ENCODE results near the gene SPSB3. TPM values are rescaled to one million over a fixed set of nuclear protein-coding genes. Genes with fewer than 3 reads are reported as not detected.
A peak's percentile ranks its signal among the peaks of the same experiment; 100 is the strongest.

SPSB3 gene
- total and polyA plus RNA-seq, 9 of the 15 experiments (the other 6 are each of a cell fraction or from before 2014, with no cell fraction given), result 0.39 to 37.4 (median 7.1) TPM

DNA sequence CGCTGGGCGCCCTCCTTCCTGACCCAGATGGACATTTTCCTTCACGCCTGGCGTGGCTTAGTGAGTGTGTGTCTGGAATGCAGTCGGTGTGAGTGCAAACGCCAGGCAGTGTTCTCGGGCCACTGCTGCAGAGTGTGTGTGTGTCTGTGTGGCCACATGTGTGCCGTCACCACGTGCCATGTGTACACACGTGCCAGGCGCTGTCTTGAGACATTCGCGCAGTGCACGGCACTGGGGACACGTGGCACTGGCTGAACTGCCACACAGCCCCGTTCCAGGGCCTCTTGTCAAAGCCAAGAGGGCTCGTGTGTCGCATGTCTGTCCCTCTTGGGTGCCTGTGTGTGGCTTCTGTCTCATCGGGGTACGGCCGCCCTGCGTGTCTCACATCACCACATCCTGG is 47.6 kb downstream of the SPSB3 start:
- Histone ChIP-seq H3K9me1 (ENCODE audit: control insufficient read depth, insufficient read depth, low read length) (no peaks in the 10 kb centered on the region), H3K9ac (ENCODE audit: insufficient read depth in 1 of 2, low read depth in 2 of 2, low read length in 2 of 2) (no peak overlapping the region), H3K4me3 (no peak overlapping the region), H3K27me3 (ENCODE audit: control insufficient read depth in 2 of 2, insufficient read depth in 2 of 2, low read length in 2 of 2) (no peaks in the 10 kb centered on the region), H3K4me1 (replicated peaks in 1 of 2; ENCODE audit: control insufficient read depth in 2 of 2, insufficient read depth in 2 of 2, low read length in 2 of 2) (peaks cover 0 to 39% of the 10 kb centered on the region in 2 experiments; a peak in 2 of 5 replicates), H3K27ac (ENCODE audit: extremely low read depth, low read depth, low read length) (no peak overlapping the region), H3K36me3 (ENCODE audit: control insufficient read depth, insufficient read depth, low read length) (peaks cover 38% of the 10 kb centered on the region; the same call in 2 of the 3 replicates), H4K20me1 (replicated peaks; ENCODE audit: control insufficient read depth, insufficient read depth, low read length) (no peaks in the 10 kb centered on the region), H2AFZ (ENCODE audit: low read depth, low read length) (no peak overlapping the region), H3K79me2 (ENCODE audit: control insufficient read depth, insufficient read depth, low read length) (no peaks in the 10 kb centered on the region), H3K4me2 (ENCODE audit: insufficient read depth, low read length) (no peak overlapping the region), H3K9me3 (replicated peaks; ENCODE audit: control insufficient read depth, insufficient read depth, low read depth, low read length) (peaks cover 36% of the 10 kb centered on the region)
- WGBS (ENCODE audit: insufficient coverage, low coverage, missing lambda C conversion rate), result 93% methylated on average over 19 of the region's 22 CpGs
- ATAC-seq, result no peak
- no TSS peak for BruUV-seq (replicated peaks)
- no peak for FAIRE-seq
- DNase-seq (ENCODE audit: extremely low read depth in 1 of 4, low spot score in 3 of 4), result no peak
- intact Hi-C loops (cut with micrococcal nuclease) (no loop called here), in situ Hi-C loops (cut with MboI) (no loop called here)
- CTCF ChIA-PET (ENCODE audit: low intra/inter-chr PET ratio), result no interaction called here
- POLR2A ChIA-PET, result no interaction called here
- TF ChIP-seq PHF20 (IDR thresholded peaks at IDR 0.05; ENCODE audit: partially characterized antibody), result no peak
- no peak for TF ChIP-seq MAFF (IDR thresholded peaks at IDR 0.05; ENCODE audit: low read length)

DNA sequence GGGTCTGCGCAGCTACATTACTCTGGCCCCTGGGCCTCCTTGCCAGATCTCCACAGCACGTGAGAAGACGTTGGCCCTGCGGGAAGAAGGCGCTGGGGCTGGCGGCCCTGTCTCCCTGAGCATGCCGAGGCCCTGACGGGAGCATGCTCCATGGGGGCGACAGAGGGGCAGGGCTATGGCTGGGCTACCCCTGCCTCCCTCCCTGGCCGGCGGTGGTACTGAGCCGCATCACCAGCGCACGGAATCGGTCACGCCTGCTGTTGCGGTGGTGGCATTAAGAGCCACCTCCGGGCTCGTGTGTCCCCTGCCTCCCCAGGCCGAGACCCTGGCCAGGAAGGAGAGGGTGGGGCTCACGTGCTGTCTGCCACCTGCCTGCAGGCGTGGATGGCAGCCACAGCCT is 48.2 kb downstream of the SPSB3 start:
- no peak for FAIRE-seq
- no TSS peak for BruUV-seq (replicated peaks)

More for the DNA sequence above, 48.2 kb downstream of the SPSB3 start:
- H2AFZ ChIP-seq (ENCODE audit: low read depth, low read length), result no peak overlapping the region
- ChIA-PET CTCF (ENCODE audit: low intra/inter-chr PET ratio) (no interaction called here), POLR2A (interaction anchor here (0.9 kb wide), 1 partner anchor 9 kb away, joined by 4 read pairs; no protein-coding TSS in a partner anchor)
- no peak for TF ChIP-seq DDX20 (tag; IDR thresholded peaks at IDR 0.05; ENCODE audit: low read depth)
- TF ChIP-seq, protein P1, sequence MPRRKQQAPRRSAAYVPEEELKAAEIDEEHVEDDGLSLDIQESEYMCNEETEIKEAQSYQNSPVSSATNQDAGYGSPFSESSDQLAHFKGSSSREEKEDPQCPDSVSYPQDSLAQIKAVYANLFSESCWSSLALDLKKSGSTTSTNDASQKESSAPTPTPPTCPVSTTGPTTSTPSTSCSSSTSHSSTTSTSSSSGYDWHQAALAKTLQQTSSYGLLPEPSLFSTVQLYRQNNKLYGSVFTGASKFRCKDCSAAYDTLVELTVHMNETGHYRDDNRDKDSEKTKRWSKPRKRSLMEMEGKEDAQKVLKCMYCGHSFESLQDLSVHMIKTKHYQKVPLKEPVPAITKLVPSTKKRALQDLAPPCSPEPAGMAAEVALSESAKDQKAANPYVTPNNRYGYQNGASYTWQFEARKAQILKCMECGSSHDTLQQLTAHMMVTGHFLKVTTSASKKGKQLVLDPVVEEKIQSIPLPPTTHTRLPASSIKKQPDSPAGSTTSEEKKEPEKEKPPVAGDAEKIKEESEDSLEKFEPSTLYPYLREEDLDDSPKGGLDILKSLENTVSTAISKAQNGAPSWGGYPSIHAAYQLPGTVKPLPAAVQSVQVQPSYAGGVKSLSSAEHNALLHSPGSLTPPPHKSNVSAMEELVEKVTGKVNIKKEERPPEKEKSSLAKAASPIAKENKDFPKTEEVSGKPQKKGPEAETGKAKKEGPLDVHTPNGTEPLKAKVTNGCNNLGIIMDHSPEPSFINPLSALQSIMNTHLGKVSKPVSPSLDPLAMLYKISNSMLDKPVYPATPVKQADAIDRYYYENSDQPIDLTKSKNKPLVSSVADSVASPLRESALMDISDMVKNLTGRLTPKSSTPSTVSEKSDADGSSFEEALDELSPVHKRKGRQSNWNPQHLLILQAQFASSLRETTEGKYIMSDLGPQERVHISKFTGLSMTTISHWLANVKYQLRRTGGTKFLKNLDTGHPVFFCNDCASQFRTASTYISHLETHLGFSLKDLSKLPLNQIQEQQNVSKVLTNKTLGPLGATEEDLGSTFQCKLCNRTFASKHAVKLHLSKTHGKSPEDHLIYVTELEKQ (CRISPR knock-in tag; IDR thresholded peaks at IDR 0.05), result no peak
- TF ChIP-seq ZC3H4 (CRISPR knock-in tag; IDR thresholded peaks at IDR 0.05; ENCODE audit: borderline replicate concordance), result no peak
- TF ChIP-seq, protein P2, sequence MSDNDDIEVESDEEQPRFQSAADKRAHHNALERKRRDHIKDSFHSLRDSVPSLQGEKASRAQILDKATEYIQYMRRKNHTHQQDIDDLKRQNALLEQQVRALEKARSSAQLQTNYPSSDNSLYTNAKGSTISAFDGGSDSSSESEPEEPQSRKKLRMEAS (CRISPR knock-in tag; IDR thresholded peaks at IDR 0.05), result peak; percentile 14; the same call in 1 of the 2 replicates
- no peak overlapping the region for H3K27ac ChIP-seq (ENCODE audit: extremely low read depth, low read depth, low read length)
- H4K20me1 ChIP-seq (replicated peaks; ENCODE audit: control insufficient read depth, insufficient read depth, low read length), result no peaks in the 10 kb centered on the region
- DNase-seq (ENCODE audit: extremely low read depth in 1 of 4, low spot score in 3 of 4) (no peak), ATAC-seq (no peak)
- intact Hi-C loops (cut with micrococcal nuclease) (no loop called here), in situ Hi-C loops (cut with MboI) (no loop called here)
- peaks cover 30% of the 10 kb centered on the region for H3K9me3 ChIP-seq (replicated peaks; ENCODE audit: control insufficient read depth, insufficient read depth, low read depth, low read length)
- no peak overlapping the region for H3K4me3 ChIP-seq
- no peaks in the 10 kb centered on the region for H3K79me2 ChIP-seq (ENCODE audit: control insufficient read depth, insufficient read depth, low read length)
- peaks cover 0 to 33% of the 10 kb centered on the region in 2 experiments; a peak in 2 of 5 replicates for H3K4me1 ChIP-seq (replicated peaks in 1 of 2; ENCODE audit: control insufficient read depth in 2 of 2, insufficient read depth in 2 of 2, low read length in 2 of 2)
- H3K9ac ChIP-seq (ENCODE audit: insufficient read depth in 1 of 2, low read depth in 2 of 2, low read length in 2 of 2), result no peak overlapping the region
- H3K36me3 ChIP-seq (ENCODE audit: control insufficient read depth, insufficient read depth, low read length), result peaks cover 44% of the 10 kb centered on the region; the same call in 2 of the 3 replicates
- WGBS (ENCODE audit: insufficient coverage, low coverage, missing lambda C conversion rate), result 95% methylated on average over 19 of the region's 22 CpGs
- H3K9me1 ChIP-seq (ENCODE audit: control insufficient read depth, insufficient read depth, low read length), result no peaks in the 10 kb centered on the region
- H3K4me2 ChIP-seq (ENCODE audit: insufficient read depth, low read length), result no peak overlapping the region
- H3K27me3 ChIP-seq (ENCODE audit: control insufficient read depth in 2 of 2, insufficient read depth in 2 of 2, low read length in 2 of 2), result no peaks in the 10 kb centered on the region

Measured in K562 (cell line).